ENCODE results near the gene GLT1D1.
A peak's percentile ranks its signal among the peaks of the same experiment; 100 is the strongest.

GRCh38 chr12:128823916-128824839, 29.1 kb upstream of the GLT1D1 start, which contains the start of gene SLC15A4:
- TF ChIP-seq EZH2 (IDR thresholded peaks at IDR 0.05), result no peak
- peak in 1 of 3 experiments; percentile 20; a peak in 2 of 6 replicates for TF ChIP-seq CTCF (IDR thresholded peaks at IDR 0.05 in 2 of 3, conservative IDR thresholded peaks at IDR 0.05 in 1 of 3; ENCODE audit: borderline replicate concordance in 1 of 3, insufficient read depth in 1 of 3, low read depth in 2 of 3, low read length in 2 of 3)
- peak; percentile 99 for TF ChIP-seq POLR2AphosphoS5 (IDR thresholded peaks at IDR 0.05; ENCODE audit: low read depth, low read length)
- peak; percentile 67 for TF ChIP-seq MAX (IDR thresholded peaks at IDR 0.05)
- TF ChIP-seq JUND (IDR thresholded peaks at IDR 0.05), result no peak
- no peak for TF ChIP-seq ZFX (IDR thresholded peaks at IDR 0.05)
- TF ChIP-seq POLR2A (IDR thresholded peaks at IDR 0.05; ENCODE audit: borderline replicate concordance, extremely low read depth, insufficient read depth, insufficient read length), result peak; percentile 70
- peak; percentile 87 for TF ChIP-seq SP1 (IDR thresholded peaks at IDR 0.05; ENCODE audit: low read depth)
